Measurements from ENCODE around the gene BABAM2. TPM values are rescaled to one million over a fixed set of nuclear protein-coding genes. Genes with fewer than 3 reads are reported as not detected.

The BABAM2 gene
- polyA plus RNA-seq, 1 experiment = 32.6 TPM

GRCh38 chr2:27960237-27960912, 69.8 kb downstream of the BABAM2 start:
- peak; percentile 81 for DNase-seq (ENCODE audit: low read depth)
- Histone ChIP-seq H3K36me3 (ENCODE audit: control insufficient read depth, insufficient read depth, low read length) (no peaks in the 10 kb centered on the region), H3K4me3 (ENCODE audit: low read depth, low read length) (no peak overlapping the region; the same call in 1 of the 2 replicates), H3K27me3 (ENCODE audit: control insufficient read depth, insufficient read depth, low read length) (no peaks in the 10 kb centered on the region)
- POLR2A ChIA-PET = interaction anchor here (0.6 to 0.7 kb wide), 2 partner anchors 12 to 446 kb away, joined by 5 to 10 read pairs; no protein-coding TSS in a partner anchor
- TF ChIP-seq, protein P1, sequence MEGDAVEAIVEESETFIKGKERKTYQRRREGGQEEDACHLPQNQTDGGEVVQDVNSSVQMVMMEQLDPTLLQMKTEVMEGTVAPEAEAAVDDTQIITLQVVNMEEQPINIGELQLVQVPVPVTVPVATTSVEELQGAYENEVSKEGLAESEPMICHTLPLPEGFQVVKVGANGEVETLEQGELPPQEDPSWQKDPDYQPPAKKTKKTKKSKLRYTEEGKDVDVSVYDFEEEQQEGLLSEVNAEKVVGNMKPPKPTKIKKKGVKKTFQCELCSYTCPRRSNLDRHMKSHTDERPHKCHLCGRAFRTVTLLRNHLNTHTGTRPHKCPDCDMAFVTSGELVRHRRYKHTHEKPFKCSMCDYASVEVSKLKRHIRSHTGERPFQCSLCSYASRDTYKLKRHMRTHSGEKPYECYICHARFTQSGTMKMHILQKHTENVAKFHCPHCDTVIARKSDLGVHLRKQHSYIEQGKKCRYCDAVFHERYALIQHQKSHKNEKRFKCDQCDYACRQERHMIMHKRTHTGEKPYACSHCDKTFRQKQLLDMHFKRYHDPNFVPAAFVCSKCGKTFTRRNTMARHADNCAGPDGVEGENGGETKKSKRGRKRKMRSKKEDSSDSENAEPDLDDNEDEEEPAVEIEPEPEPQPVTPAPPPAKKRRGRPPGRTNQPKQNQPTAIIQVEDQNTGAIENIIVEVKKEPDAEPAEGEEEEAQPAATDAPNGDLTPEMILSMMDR (IDR thresholded peaks at IDR 0.05; ENCODE audit: insufficient read depth, low read depth, low read length) = no peak
- CTCF ChIA-PET = interaction anchor here (0.9 to 1.1 kb wide), 2 partner anchors 88 to 206 kb away, joined by 3 read pairs; no protein-coding TSS in a partner anchor

DNA sequence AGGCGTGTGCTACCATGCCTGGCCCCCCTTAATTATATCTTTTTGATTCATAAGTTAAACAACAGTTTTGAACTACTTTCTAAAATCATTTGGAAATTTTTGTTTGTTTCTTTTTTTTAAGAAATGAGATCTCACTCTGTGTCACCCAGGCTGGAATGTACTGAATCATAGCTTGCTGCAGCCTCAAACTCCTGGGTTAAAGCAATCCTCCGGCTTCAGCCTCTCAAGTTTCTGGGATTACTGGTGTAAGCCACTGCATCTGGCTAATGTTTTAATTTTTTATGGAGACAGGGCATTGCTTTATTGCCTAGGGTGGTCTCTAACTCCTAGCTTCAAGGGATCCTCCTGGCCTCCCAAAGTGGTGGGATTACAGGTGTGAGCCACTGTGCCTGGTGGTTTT, 71.5 kb downstream of the BABAM2 start:
- TF ChIP-seq, protein P1 (IDR thresholded peaks at IDR 0.05; ENCODE audit: insufficient read depth, low read depth, low read length) = no peak
- Histone ChIP-seq H3K36me3 (ENCODE audit: control insufficient read depth, insufficient read depth, low read length) (no peaks in the 10 kb centered on the region), H3K27me3 (ENCODE audit: control insufficient read depth, insufficient read depth, low read length) (no peaks in the 10 kb centered on the region), H3K4me3 (ENCODE audit: low read depth, low read length) (no peak overlapping the region)
- no peak for DNase-seq (ENCODE audit: low read depth)
- ChIA-PET POLR2A (interaction anchor here (0.5 to 0.7 kb wide), 4 partner anchors 41 to 436 kb away, joined by 3 to 5 read pairs (median 3); partner anchors contain the start of genes BABAM2 and RBKS), CTCF (interaction anchor here (1.3 kb wide), 1 partner anchor 279 kb away, joined by 3 read pairs; no protein-coding TSS in a partner anchor)

DNA sequence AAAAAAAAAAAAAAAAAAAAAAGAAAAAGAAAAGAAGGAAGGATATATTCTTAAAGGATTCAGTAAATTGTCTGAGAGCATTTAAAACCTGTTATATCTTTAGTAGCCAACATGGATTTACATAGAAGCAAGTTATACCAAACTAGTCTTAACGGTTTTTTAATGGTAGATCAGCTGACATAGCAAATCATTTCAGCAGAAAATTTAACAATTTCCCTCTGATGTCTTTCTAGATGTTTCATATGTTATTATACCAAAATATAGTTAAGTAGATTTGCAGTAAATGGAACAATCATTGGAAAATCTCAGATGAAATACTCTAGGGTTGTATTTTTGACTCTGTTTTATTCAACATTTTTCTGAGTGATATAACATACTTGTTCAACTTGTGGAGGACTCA, 72.9 kb downstream of the BABAM2 start:
- CTCF ChIA-PET = interaction anchor here (1.2 kb wide), 1 partner anchor 490 kb away, joined by 3 read pairs; no protein-coding TSS in a partner anchor
- H3K27me3 ChIP-seq (ENCODE audit: control insufficient read depth, insufficient read depth, low read length) = no peaks in the 10 kb centered on the region
- DNase-seq (ENCODE audit: low read depth) = no peak
- POLR2A ChIA-PET = interaction anchor here (0.7 kb wide), 1 partner anchor 304 kb away, joined by 10 read pairs; no protein-coding TSS in a partner anchor
- H3K36me3 ChIP-seq (ENCODE audit: control insufficient read depth, insufficient read depth, low read length) = no peaks in the 10 kb centered on the region
- H3K4me3 ChIP-seq (ENCODE audit: low read depth, low read length) = no peak overlapping the region
- TF ChIP-seq, protein P1 (IDR thresholded peaks at IDR 0.05; ENCODE audit: insufficient read depth, low read depth, low read length) = no peak

- ChIA-PET CTCF (no interaction called here), POLR2A (no interaction called here)
- no peaks in the 10 kb centered on the region for H3K36me3 ChIP-seq (ENCODE audit: control insufficient read depth, insufficient read depth, low read length)
- TF ChIP-seq, protein P1 (IDR thresholded peaks at IDR 0.05; ENCODE audit: insufficient read depth, low read depth, low read length) = no peak
- no peak for DNase-seq (ENCODE audit: low read depth)
- H3K27me3 ChIP-seq (ENCODE audit: control insufficient read depth, insufficient read depth, low read length) = no peaks in the 10 kb centered on the region
- H3K4me3 ChIP-seq (ENCODE audit: low read depth, low read length) = no peak overlapping the region
These were observed 73.5 kb downstream of the BABAM2 start for GRCh38 chr2:27964067-27964466.

GRCh38 chr2:27965841-27966240, 75.3 kb downstream of the BABAM2 start:
- POLR2A ChIA-PET = no interaction called here
- Histone ChIP-seq H3K36me3 (ENCODE audit: control insufficient read depth, insufficient read depth, low read length) (no peaks in the 10 kb centered on the region), H3K4me3 (ENCODE audit: low read depth, low read length) (no peak overlapping the region), H3K27me3 (ENCODE audit: control insufficient read depth, insufficient read depth, low read length) (no peaks in the 10 kb centered on the region)
- TF ChIP-seq, protein P1 (IDR thresholded peaks at IDR 0.05; ENCODE audit: insufficient read depth, low read depth, low read length) = no peak
- CTCF ChIA-PET = no interaction called here
- DNase-seq (ENCODE audit: low read depth) = no peak

Measured in BJ (cell line).